ENCODE measurements around the gene TEX10.
A peak's percentile ranks its signal among the peaks of the same experiment; 100 is the strongest.
"Not testable (repeated sequence)": the region's sequence is repeated elsewhere in the genome, so short reads cannot be mapped to it uniquely, and the experiment has no call there.

Gene TEX10

DNA sequence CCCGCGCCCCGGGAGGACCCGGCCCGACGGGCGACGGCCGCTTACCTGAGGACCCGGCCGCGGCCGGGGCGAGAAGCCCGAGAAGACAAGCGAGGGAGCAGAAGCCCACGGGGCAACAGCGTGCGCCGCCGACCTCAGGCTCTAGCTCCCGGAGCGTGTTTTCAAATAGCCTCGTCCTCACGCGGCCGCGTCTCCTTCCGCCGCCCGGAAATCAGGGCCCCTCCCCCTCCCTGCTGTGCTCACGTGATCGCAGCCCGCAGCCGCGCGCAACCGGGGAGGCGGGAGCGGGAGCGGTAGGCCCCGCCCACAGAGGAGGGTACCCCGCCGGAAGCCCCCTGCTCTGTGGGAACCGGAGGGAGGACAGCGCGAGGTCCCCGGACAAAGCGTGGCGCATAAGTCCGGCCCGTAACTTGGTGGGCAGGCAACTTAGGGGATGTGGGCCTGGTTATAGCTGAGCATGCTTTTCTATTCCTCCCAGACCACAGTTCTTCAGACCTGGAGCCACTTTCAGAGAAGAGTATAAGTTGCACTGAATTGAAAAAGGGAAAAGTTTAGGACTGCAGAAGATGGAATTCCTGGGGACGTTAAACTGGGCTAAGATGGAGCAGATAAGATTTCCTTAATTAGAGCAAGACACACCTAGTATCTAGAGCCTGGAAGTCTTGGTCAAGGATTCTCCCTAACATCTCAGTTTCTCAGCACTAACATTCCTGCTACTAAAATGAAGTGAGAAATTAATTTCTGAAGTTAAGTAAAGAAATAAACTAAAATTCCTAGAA is at the start of gene TEX10:
Gene TEX10, minus strand, starts transcription at position 216 of the 779 bp plus-strand sequence. CDS start 3,579 bp downstream, outside the sequence.
- DNase-seq (ENCODE audit: low read depth in 3 of 3, low spot score in 1 of 3) = peak; percentile 67 to 82 (median 75)

DNA sequence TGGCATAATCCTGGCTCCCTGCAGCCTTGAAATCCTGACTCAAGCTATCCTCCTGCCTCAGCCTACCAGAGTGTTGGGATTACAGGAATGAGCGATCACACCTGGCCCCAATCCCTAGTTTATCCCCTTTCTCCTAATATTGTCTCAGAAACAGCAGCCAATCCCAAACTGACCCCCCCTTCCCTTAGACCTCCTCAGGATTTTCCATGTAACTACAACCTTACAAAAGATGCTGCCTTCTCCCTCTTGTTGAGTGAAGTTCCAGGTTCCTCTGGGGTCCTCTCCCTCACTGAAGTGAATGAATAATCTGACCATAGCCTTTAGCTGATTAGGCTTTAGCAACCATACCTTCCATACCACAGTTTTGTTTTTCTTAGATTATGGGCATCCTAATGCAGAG is 48.3 kb upstream of the TEX10 start:
- no peak for DNase-seq (ENCODE audit: low read depth in 3 of 3, low spot score in 1 of 3)

DNA sequence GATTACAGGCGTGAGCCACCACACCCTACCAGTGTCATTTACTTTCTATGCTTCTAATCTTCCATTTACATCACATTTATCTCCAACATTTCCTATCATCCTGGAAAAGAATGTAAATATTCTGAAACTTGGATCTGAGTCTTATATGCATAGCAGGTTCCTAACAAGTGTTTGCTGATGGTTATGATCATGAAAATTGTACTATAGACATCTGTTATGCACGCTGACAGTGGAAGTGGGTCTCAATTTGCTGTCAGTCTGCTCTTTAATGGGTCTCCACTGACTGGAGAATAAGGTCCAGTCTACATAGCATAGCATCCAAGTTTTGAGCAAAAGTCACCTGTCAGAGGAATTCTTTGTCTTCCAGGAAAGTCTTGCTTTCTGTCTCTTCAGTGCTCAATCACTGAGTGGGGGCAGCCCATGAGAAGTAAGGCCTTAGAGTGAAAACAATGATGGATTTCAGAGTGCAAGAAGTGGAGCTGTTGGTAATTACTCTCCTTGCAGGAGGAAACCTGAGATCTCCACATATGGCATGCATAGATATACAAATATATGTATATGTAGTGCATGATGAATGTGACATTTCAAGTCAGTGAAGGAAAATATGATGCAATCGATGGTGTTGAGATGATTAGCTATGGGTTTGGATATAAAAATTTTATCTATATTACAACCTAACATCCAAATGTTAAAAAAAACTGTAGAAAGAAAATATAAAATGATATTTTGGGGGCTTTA is 45.0 kb upstream of the TEX10 start:
- no peak for DNase-seq (ENCODE audit: low read depth in 3 of 3, low spot score in 1 of 3)

DNA sequence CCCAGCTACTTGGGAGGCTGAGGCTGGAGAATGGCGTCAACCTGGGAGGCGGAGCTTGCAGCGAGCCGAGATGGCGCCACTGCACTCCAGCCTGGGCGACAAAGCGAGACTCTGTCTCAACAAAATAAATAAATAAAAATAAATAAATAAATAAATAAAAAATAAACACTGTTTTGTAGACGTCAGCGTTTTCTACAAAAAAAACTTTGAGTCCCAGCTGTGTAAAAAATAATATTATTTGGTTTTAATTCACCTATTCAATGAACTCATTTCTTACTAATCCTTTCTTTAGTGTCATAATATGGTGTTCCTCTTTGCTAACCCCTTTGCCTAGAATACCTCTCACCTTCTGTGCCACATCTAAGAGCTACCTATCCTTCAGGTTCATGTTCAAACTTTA is 44.0 kb upstream of the TEX10 start:
- no peak for DNase-seq (ENCODE audit: low read depth in 3 of 3, low spot score in 1 of 3)

DNA sequence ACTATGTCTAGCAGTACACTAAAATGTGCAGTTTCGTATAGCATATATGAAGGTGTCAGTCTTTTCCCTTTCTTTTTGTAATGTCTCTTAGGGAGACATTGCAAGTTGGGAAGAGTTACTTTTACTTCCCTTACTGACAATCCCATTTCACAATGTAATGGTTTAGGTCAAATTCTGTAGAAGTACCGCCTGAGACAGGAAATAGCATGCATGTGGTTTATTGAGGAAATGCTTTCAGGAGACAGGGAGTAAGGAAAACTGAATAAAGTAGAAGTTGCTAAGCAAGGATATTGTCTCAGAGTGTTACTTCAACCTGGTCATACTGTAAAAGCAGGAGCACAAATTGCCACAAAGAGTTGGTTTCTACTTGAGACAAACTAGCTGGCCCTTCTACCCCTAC is 42.1 kb upstream of the TEX10 start:
- no peak for DNase-seq (ENCODE audit: low read depth in 3 of 3, low spot score in 1 of 3)

DNA sequence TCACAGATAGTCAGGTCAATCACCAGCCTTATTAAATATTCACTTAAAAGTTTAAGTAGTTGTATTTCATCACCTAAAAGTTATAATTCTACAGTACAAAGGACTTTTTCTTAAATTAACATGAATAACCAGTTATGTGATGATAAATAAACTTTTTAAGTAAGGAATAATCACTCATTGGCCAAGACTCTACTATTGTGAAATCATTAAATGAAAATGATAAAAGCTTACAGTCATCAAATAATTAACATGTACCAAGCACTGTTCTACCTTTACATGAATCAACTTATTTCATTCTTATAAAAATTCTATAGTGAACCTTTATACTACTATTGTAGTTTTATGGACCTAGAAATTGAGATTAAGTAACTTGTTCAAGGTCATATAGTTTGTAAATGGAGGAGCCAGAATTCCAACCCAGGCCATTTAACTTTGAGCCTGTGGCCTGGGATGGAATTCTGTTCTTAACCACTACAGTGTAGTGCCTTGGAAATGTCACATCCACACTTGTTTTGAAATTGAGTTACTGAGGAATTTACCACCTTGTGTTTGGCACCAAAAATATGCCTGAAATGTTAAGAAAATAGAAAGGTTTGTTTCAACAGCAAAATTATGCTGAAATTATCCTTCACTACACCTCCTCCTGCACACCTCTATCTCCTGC is 41.4 kb upstream of the TEX10 start:
- DNase-seq (ENCODE audit: low read depth in 3 of 3, low spot score in 1 of 3) = no peak

DNA sequence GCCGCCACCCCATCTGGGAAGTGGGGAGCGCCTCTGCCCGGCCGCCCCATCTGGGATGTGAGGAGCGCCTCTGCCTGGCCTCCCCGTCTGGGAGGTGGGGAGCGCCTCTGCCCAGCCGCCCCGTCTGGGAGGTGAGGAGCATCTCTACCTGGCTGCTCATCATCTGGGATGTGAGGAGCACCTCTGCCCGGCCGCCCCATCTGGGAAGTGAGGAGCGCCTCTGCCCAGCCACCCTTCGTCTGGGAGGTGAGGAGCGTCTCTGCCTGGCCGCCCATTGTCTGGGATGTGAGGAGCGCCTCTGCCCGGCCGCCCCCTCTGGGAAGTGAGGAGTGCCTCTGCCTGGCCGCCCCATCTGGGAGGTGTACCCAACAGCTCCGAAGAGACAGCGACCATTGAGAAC is 40.2 kb upstream of the TEX10 start:
- DNase-seq (ENCODE audit: low read depth in 3 of 3, low spot score in 1 of 3) = not testable (repeated sequence)

DNA sequence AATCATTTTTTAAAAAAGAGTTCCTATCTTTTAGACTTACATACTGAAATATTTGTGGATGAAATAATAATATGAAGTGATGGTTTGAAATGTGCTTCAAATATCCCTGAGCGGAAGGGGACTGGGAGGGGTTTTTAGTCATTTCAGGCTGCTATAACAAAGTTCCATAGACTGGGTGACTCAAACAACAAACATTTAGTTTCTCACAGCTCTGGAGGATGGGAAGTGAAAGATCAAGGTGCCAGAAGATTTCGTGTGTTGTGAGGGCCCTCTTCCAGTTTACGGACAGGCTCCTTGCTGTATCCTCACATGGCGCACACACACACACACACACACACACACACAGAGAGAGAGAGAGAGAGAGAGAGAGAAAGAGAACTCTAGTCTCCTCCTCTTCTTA is 27.1 kb upstream of the TEX10 start:
- DNase-seq (ENCODE audit: low read depth in 3 of 3, low spot score in 1 of 3) = no peak

DNA sequence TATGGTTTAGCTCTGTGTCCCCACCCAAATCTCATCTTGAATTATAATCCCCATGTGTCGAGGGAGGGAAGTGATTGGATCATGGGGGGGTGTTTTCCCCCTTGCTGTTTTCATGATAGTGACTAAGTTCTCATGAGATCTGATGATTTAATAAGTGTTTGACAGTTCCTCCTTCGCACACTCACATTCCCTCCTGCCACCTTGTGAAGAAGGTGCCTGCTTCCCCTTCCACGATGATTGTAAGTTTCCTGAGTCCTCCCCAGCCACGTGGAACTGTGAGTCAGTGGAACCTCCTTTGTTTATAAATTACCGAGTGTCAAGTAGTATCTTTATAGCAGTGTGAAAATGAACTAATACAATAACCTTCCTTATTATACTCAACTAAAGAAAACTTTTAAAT is 24.3 kb upstream of the TEX10 start:
- no peak for DNase-seq (ENCODE audit: low read depth in 3 of 3, low spot score in 1 of 3)

DNA sequence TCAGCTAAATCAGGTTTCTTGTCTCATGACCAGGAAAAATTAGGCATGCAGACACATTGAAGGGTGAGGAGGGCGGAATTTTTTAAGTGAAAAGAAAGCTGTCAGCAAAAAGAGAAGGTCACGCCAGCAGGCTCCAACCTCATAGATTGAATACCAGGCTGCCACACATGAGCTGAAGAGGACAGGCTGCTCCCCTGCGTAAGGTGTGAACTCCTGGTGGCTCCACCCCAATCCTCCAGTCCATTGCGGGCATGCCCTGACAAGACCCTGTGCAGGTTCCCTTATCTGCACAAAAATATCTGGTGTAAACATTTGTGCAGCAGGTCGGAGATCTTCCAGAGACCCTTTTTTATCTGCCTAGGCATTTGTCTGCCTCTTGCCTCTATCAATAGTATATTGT is 22.9 kb upstream of the TEX10 start:
- no peak for DNase-seq (ENCODE audit: low read depth in 3 of 3, low spot score in 1 of 3)

DNA sequence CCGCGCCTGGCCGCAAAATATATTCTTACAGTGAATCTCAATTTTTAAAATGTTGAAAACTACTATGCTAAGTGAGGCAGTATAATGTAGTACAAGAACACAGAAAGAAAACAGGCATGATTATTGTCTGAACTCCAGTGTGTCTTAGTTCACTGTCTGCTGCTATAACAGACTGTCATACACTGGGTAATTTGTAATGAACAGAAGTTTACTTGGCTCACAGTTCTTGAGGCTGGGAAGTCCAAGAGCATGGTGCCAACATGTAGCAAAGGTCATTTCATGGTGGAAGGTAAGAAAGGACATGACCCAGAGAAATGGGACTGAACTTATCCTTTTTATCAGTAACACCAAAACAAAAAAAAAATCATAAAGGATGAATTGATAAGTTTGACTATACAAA is 19.9 kb upstream of the TEX10 start:
- no peak for DNase-seq (ENCODE audit: low read depth in 3 of 3, low spot score in 1 of 3)

DNA sequence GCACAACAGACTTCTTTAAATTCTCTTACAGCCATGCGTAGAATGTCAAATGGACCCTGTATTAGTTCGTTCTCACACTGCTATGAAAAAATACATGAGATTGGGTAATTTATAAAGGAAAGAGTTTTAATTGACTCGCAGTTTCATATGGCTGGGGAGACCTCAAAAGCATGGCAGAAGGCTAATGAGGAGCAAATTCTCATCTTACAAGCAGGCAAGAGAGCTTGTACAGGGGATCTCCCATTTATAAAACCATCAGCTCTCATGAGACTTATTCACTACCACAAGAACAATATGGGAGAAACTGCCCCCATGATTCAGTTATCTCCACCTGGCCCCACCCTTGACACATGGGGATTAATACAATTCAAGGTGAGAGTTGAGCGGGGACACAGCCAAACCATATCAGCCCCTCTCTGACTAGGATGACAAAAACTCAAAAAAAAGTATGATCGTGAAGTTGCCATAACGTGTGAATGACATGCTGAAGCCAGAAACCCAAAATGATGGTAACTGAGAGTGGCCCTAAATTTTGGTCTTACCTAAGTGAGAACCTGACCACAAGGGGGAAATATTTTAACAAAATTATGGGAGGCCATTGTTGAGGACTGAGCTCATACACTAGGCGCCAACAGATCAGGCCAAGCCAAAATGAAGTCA is 17.5 kb upstream of the TEX10 start:
- DNase-seq (ENCODE audit: low read depth in 3 of 3, low spot score in 1 of 3) = no peak

DNA sequence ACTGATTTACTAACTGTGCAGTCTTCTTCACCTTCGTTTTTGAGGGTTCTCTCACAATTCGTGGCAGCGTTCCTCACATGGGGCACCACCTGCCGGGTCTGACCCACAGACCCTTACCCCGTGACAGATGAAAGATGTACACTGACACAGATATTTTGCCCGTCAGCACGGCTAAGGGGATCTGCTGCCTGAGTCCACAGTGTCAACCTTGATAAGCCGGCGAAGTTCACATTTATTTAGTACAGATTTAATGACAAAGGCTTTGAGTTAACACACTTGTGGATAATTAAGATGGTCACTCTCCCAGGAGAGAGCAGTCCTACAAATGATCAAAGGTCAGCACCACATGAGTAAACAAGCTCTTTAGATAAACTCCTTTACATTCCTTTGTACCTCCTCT is 15.9 kb upstream of the TEX10 start:
- DNase-seq (ENCODE audit: low read depth in 3 of 3, low spot score in 1 of 3) = no peak

DNA sequence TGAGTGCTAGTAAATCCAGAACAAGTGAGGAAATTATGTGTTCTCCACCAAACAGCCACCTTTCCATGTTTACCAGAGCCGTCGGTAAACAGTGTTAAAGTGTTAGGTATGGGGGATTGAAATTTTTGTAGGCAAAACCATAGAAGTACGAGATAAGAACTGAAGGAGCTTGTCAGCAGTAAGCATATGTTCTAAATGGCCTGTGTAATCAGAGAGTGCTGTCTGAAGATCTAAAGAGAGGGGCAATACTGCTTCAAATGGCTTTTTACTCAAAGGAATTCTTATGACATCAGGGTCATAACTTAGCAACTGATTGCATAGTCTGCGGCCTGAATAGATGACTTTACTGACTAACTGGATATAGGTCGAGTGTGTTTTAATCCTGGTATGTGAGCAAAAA is 13.4 kb upstream of the TEX10 start:
- no peak for DNase-seq (ENCODE audit: low read depth in 3 of 3, low spot score in 1 of 3)

DNA sequence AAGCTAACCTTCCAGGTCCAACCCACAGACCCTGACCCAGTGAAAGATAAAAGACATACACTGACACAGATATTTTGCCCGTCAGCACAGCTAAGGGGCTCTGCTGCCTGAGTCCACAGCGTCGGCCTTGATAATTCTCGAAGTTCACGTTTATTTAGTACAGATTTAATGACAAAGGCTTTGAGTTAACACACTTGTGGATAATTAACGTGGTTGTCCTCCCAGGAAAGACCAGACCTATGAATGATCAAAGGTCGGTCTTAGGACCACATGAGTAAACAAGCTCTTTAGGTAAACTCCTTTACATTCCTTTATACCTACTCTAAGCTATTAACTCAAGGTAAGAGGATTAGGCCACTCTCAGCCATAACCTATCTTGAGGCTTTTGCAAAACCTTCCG is 11.3 kb upstream of the TEX10 start:
- DNase-seq (ENCODE audit: low read depth in 3 of 3, low spot score in 1 of 3) = no peak

DNA sequence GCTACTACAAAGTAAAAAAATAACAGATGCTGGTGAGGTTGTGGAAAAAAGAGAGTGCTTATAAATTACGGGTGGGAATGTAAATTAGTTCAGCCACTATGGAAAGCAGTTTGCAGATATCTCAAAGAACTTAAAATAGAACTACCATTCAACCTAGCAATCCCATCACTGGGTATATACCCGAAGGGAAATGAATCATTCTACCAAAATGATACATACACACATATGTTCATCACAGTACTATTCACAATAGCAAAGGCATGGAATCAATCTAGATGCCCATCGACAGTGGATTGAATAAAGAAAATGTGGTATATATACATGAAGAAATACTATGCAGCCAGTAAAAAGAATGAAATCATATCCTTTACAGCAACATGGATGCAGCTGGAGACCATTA is 6.3 kb upstream of the TEX10 start:
- DNase-seq (ENCODE audit: low read depth in 3 of 3, low spot score in 1 of 3) = no peak

DNA sequence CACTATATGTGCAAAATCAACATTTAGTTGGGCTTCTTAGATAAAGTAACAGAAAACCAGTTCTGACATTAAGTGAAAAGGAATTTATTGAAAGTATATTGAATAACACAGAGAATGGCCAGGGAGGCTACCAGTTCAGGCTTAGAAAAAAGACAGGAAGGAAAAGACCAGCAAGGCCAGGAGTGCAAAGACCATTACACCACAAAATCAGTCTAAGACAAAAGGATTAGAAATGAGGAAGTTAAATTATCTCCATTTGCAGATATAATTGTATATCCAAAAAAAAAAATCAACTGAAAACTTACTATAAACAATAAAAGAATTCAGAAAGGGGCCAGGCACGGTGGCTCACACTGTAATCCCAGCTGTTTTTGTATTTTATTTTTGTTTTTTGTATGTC is 4.8 kb upstream of the TEX10 start:
- DNase-seq (ENCODE audit: low read depth in 3 of 3, low spot score in 1 of 3) = no peak

DNA sequence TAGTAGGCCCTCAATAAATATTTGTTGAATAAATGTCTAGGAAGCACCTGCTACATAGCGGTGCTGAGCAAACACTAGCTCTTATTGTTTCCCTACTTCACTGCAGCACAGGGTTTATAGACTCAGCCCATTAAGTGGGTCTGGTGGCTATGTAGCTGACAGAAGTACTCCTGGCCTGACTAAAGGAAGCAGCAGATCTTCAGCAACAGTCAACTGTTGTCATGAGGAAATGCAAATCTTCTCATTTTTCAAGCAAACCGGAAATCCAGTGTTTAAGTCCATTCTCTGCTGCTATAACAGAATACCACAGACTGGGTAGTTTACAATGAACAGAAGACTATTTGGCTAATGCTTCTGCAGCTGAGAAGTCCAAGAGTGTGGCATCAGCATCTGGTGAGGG is 2.8 kb upstream of the TEX10 start:
- DNase-seq (ENCODE audit: low read depth in 3 of 3, low spot score in 1 of 3) = no peak

DNA sequence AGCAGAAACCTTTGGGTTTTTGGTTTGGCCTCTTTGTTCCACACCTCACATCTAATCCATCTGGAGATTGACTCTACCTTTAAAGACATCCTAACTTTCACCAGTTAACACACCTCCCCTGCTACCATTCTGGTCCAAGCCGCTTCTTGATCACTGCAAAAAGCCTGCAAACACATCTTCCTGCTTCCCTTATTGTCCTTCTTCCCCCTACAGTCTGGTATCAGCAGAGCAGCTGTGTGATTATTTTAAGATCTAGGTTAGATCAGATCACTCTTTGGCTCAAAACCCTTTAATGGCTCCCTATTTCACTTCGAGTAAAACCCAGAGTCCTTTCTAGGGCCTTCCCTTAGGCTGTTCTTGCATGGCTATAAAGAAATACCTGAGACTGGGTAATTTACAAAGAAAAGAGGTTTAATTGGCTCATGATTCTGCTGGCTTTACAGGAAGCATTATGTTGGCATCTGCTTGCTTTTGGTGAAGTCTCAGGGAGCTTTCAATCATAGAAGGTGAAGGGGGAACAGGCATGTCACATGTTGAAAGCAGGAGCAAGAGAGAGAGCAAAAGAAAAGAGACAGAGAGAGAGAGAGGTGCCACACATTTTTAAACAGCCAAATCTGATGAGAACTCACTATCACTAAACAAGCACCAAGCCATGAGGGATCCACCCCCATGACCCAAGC is 1.5 kb upstream of the TEX10 start:
- DNase-seq (ENCODE audit: low read depth in 3 of 3, low spot score in 1 of 3) = no peak

DNA sequence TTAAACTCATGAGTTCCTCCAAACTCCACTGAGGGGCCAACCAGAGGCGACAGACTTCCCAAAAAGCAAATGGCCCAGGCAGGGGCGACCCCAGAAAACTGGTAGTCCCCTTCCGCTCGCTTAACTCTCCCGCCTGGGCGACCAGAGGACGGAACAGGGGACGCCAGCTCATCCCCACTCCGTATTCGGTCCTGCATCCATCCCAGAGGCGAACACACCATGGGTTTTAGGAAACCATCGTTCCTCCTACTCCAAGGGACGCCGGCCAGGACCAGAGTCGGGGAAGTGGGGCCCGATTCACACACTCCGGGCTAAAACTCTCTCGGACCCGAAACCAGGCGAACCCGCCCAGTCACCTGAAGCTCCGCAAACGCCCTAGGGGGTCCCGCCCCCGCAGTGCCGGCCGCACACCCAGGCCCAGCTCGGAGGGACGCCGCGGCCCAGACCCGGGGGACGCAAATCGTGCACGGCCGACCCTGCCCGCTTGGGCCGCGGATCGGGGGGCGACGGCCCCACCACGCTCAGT is 478 bp downstream of the TEX10 start:
- peak in 1 of 3 donors; percentile 7 for DNase-seq (ENCODE audit: low read depth in 3 of 3, low spot score in 1 of 3)

DNA sequence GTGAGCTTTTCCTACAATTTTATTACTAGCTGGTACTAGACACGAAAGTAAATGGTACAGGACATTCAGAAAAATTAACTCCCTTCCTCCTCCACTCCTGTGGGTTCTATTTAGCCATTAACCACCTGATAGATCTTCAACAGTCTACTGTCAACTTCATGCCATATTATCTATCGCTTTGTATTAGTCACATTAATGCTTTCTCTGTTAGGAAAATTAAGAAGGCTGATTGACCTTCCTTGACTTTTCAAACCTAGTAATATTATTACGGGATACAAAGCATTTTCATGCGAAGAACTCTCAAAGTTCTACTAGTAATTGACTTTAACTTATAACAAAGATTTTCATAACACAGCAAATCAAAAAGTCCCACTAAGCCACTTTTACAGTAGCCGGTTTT is 1.2 kb downstream of the TEX10 start:
- no peak for DNase-seq (ENCODE audit: low read depth in 3 of 3, low spot score in 1 of 3)
